ENCODE results near the gene SAMMSON.
A peak's percentile ranks its signal among the peaks of the same experiment; 100 is the strongest.

The SAMMSON gene

DNA sequence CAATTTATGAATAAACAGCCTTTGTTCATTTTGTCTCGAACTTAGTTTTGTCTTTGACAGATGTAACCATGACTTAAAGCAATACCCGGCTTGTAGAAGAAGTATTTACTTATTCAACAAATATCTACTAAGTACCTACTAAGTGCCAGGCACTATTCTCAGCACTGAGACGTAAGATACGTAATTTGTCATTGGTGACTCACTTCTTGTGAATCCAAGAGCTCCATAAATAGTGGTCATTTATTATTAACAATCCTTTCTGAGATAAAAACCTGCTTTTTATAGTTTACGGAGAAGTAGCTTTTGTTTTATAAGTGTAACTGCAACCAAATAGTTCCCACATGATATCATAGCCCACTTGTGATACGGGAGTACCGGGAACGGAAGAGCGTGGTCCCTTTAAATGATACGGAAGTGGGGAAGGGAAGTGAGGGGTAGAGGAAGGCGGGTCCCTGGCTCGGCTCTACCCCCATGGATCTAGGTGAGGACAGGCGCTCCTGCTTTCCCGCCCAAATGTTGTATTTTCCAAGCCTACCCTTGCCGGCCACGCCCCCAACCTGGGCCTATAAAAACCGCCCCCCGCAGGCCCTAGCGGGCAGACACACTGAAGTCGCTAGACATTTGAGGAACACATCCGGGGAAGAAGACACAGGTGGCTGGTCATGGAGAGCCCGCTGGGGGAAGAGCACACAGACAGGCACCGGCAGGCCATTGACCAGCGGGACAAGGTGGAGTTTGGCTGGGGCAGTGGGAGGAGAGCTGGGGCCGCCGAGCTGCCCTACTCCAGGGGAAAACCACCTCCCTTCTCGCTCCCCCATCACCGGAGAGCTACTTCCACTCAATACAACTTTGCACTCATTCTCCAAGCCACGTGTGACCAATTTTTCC, at the start of gene SAMMSON:
SAMMSON (plus strand) TSS at position 594 of the 888 bp plus-strand sequence.
- DNase-seq (ENCODE audit: low read depth) = peak; percentile 37

DNA sequence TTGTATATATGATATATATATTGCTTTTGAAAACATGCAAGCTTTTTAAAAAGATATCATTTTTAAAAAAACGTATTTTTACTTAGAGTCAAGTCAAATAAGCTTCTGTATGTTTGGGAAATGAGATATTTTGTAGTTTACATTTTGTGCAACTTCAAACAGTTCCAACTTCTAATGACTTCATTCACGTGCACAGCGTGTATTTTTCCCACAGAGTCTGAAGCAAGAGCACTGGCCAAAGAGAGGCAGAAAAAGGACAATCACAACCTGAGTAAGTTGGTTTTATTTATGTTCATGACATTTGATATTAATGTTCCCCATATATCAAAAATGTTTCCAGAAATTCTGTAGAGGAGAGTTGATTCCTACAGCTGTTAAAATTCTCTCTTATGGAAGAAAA, 47.9 kb upstream of the SAMMSON start:
- no peak for DNase-seq (ENCODE audit: low read depth)

DNA sequence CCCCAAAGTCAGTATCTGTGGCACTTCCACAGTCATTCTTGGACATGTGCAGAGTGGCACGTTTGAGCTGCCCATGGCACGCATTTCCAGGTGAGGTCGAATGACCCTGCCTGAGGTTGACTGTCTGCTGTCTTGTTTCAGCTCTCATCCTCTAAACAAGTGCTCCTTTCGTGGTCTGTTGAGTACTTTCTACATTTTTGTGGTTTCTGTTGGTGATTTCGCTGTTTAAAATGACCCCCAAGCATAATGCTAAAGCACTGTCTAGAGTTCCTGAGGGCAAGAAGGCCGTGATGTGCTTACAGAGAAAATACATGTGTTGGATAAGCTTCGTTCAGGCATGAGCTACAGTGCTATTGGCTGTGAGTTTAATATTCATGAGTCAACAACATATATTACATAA, 40.0 kb upstream of the SAMMSON start:
- no peak for DNase-seq (ENCODE audit: low read depth)

DNA sequence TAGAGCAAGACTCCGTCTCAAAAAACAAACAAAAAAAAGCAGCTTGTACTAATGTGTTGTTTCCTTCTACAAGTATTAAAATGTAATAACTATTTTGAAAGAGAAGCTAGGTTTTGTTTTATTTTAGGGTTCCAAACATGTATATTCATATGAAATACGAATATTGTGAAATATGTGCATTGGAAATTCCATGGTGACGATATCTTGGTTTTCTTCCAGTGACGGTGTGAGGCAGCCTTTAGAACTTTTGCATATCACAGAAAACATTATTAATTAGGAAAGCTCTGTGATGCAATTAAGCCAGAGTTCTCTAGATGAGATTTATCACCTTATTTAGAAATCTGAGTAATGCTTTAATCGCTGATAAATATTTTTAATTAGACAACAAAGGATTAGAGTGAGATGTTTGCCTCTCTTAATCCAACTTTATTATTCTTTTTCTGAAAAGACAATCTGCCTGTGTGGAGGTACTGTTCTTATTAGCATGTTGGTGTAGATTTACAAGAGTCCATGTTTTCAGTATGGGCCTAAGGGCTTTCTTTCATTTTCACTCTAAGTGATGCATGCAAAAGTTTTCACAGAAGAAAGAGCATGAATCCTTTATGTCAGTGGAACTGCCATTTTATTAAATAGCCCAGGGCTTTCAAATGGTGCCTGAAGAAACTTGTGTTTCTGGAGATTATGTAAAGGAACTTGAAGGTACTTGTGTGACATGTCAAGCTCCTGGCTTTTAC, 37.7 kb upstream of the SAMMSON start:
- no peak for DNase-seq (ENCODE audit: low read depth)

DNA sequence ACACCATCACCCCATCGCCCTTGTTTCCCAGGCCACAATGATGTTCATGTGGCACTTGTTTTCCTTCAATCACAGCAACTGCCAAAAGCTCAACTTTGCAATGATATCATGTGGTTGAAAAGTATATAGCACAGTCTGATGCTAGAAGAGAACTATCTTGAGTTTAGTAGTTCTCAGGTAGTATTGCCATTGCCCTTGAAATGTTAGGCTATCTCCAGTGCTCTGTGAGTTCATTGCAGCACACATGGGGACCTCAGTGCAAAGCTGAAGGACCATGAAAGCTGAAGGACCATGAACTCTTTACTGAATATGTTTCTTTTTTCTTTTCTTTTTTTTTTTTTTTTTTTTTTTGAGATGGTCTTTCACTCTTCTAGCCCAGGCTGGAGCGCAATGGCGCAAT, 35.9 kb upstream of the SAMMSON start:
- no peak for DNase-seq (ENCODE audit: low read depth)

DNA sequence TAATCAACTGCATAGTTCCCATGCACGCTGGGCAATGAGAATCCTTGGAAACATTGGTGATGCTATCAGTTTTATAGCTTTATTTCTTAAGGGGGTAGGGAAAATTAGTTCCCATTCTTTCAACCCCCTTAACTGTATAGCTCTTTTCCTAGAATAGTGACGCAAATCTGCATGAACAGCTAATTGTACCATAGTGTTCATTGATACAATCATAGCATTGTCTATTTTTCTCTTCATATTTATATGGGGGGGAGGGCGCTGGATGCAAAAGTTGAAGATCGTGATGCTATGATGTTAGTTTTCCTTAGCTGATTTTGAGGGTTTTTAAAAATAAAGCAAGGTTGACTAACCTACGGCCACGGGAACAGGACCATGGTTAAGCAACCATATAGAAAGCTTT, 32.4 kb upstream of the SAMMSON start:
- no peak for DNase-seq (ENCODE audit: low read depth)

DNA sequence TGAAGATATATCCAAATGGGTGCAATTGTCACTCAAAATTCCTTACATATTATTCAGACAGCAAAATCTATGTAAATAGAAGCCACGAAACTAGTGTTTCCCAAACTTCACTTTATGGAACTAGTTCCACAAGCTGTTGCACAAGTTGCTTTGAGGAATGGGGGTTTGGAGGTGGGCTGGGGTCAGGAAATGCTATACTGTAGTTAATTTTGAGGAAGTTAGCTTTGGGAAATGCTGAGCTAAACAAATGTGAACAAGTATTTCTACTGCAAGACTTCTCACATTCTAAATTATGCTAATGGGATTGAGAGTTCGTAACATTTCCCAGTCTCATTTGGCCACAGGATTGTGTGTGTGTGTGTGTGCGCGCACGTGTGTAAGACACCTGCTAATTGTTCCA, 28.7 kb upstream of the SAMMSON start:
- DNase-seq (ENCODE audit: low read depth) = no peak

DNA sequence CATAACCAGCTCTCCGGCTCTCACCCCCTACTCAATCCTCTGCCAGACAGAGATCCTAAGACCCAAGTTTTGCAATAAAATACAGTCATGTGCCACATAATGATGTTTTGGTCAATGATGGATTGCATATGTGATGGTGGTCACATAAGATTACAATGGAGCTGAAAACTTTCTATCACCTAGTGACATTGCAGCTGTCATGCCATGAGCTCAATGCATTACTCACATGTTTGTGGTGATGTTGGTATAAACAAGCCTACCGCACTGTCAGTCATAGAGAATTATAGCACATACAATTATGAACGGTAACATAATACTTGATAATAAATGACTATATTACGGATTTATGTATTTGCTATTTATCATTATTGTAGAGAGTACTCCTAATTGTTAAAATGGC, 26.9 kb upstream of the SAMMSON start:
- no peak for DNase-seq (ENCODE audit: low read depth)

DNA sequence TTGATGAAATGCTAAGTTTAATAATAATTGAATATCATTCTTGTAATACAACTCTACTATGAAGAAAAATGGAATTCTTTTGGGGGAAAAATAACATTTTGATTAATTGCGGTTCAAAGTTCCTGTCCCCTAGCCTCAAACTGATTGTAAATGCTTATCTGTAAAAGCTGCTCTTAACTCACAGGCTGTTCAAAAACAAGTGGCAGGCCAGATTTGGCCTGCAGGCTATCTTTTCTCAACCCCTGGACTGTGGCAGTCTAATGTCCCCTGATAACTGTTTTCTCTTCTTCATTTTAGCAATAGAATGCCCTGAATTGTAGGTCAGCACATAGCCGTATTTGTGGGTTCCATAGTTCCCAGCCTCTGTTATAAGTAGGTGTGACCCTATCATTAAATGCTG, 23.5 kb upstream of the SAMMSON start:
- no peak for DNase-seq (ENCODE audit: low read depth)

DNA sequence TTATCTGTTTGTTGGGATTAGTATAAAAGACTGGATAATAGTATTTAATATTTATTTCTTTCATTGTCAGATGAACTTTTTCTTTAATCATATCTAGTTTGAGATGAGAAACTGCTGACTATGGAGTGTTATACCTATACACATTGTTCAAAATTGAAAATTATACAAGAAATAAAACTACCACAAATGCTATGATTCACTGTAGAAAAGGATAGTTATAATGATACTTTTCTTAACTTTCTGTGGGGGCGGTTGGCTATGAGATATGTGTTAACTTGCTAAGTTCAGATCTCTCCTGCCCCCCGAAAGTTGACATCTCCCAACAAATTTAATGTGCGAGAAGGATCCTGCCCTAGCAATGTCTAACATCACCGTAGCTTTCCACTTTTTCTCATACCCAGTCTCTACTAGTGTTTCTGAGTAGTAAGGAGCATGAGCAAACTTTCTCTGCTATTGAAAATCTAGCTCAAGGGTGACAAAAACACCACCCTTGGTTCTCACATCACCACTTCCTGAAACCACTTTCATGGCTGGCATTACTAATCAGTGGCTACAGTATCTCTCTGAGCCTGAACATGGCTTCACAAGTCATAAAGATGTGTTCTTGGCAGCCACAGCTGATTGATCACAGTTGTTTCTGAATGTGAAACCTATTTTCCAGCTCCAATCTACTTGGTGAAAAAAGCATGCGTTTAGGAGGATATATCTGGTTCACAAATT, 15.8 kb upstream of the SAMMSON start:
- no peak for DNase-seq (ENCODE audit: low read depth)

DNA sequence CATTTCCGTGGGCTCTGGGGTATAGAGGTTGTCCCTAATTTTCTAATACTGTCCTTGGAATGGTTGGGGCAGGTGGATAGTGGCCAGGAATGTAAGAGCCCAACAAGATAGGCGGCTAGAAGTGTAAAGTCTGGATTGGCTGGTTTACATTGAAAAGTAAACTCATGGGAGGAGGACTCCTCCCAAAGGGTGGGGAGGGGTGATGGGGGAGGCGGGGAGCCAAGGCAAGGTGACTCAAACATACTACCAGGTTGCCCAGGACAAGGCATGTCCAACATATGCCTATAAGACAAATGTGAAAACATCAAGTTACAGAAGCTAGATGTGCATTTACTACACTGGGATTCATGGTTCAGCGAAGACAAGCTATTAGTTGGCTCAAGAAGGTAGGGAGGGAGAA, 14.3 kb upstream of the SAMMSON start:
- no peak for DNase-seq (ENCODE audit: low read depth)

DNA sequence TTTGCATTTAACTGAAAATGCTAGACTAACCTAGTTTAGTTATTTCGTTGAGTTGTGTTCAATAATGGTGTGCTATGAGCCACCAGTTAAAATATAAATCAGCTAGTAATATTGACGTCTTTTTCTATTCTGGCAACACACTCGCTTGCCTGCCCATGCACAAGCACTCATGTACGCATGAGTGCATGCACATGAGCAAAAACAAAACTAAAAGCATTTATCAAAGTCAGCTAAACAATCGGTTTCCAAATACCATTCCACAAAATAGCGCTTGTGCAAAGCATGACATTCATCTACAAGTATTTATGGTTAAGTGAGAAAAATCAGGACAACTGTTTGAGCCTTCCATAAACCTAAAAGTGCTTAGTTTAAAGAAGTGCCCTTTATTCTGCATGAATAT, 13.1 kb upstream of the SAMMSON start:
- DNase-seq (ENCODE audit: low read depth) = no peak

DNA sequence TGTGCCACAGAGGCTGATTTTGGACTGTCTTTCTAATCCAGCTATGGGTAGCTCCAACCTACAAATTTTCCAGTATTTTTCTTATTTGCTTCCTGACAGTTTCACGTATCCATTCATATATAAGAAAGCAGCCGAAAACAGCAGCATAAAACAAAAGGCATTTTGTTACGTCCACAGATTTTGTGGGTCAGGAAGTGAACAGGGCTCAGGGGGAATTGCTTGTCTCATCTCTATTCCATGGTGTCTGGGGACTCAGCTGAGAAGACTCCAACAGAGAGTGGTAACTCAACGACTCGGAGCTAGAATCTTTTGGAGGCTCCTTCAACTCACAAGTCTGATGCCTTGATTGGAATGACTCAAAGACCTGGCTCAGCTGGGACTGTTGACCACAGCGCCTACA, 11.7 kb upstream of the SAMMSON start:
- DNase-seq (ENCODE audit: low read depth) = no peak

DNA sequence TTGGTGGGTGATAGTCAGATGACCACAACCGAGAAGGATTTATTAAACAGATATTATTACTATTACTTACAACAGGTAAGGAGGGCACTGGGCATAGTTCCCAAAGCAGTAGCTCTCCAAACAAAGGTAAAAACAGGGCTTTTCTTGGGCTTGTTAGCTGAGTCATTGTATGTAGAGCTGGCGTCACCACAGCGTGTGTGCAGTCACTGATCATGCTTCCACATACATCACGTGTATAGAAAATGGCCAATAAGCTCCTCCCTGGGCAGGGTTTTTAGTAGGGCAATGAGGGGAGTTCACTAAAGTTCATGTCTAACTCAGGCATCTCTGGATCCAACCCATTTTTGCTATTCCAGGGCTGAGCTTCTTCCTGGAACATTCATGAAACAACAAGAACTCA, 5.8 kb upstream of the SAMMSON start:
- no peak for DNase-seq (ENCODE audit: low read depth)

DNA sequence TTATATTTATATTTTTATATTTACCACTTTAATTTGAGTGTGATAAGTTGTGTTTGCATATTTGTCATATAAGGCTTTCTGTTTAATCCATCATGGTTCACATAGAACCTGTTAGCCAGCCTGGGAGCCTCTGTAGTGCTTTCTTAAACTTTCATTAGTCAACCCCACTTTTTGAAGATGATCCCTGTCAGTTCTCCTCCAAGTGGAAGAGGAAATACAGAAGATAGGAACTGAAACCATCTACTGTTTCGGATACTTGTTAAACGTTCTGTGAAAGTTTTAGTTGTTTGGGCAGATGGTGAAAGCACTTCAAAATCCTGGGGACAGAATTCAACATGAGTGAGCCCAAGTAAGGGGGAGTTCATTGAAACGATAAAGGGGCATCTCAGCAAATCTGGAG, 4.6 kb upstream of the SAMMSON start:
- DNase-seq (ENCODE audit: low read depth) = no peak

DNA sequence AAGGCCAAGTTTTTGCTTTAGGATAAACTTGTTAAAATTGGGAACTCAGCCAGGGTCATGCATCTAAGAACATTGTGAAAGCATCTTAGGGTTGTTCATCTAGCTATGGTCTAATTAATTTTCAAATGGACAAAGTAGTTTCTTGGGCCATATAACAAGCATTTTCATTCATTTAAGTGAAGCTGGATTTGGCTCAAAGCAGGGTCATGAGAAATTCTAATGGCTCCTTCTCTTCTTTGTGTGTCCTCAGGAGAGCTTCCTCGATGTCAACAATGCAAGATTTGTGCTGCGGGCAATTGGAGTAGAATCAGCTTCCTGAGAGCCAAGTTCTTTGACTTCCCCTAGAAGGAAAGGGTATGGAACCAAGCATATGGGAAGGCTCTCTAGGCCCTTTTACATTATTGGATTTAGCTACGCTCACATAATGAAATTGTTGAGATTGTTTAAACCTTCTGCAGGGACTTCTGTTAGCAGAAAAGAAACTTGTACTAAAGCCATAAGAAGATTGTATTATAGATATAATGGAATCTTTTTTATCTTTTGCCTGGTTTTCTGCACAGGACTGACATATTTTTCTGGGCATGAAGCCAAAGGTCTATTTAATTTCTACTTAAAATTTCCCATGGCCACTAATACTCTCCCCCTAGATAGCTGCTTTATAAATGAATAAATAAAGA, 1.8 kb upstream of the SAMMSON start:
- DNase-seq (ENCODE audit: low read depth) = no peak

DNA sequence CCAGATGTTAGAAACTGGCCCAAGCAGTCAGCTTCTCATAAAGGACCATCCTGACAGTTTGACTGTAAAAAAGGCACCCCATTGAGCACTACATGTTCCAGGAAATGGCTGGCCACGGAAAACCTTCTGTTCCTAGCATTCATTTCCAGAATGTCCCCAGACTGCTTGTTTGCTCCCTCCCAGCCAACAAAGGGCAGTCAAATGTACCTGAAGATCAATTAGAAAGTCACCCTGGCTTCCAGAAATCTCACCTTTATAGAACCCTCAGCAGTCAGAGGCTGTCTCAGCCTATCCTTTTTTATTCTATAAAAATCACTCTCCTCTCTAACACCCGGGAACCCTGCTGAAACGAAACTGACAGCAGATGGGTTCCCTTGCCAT, 784 bp upstream of the SAMMSON start:
- DNase-seq (ENCODE audit: low read depth) = peak; percentile 5

DNA sequence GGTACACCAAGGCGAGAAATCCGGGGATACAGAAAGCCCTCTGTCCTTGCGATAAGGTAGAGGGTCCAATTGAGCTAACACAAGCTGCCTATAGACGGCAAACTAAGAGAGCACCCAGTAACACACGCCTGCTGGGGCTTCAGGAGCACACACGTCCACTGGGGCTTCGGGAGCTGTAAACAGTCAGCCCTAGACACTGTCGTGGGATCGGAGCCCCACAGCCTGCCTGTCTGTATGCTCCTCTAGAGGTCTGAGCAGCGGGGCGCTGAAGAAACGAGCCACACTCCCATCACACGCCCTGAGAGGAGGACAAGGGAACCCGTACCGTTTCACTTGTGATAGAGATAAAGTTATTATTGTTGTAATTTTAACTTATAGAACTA, 486 bp downstream of the SAMMSON start:
- DNase-seq (ENCODE audit: low read depth) = no peak

DNA sequence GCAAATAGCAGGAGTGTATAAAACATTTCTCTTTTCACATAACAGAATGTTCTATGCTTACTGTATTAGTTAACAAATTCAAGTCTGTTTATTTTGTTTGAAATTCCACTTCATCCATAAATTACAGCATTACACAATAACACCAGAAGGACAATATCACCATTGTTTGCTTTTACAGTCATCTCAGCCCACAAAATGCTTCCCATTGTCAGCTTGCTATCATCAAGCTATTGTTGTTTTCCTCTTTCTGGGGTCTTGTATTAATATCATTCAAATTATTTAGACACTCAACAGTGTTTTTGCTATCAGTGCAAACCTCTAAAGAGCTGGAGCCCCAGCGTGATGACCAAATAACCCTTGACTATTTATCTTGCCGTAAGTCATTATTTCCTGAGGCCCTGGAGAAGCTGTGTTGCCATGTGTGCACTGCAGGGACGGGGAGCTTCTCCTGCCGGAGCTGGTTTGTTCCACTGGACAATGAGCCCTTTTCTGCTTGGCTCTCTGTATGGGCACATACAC, 1.1 kb downstream of the SAMMSON start:
- no peak for DNase-seq (ENCODE audit: low read depth)

DNA sequence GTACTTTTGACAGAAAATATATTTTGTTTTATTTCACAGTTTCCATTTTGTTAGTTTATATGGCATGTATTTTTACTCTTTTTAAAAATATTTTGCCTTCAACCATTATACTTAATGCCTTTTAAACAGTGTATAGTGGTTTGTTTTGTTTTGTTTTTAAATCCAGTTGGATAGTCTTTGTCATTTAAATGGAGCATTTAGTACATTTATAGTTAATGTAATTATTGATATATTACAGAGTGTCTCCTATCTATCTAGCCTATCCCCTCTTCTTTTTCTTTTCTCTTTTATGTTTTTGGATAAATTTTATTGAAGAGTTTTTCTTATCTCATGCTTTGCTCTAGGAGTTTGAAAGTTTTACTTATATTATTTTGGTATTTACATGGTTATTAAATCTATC, 3.6 kb downstream of the SAMMSON start:
- DNase-seq (ENCODE audit: low read depth) = no peak

DNA sequence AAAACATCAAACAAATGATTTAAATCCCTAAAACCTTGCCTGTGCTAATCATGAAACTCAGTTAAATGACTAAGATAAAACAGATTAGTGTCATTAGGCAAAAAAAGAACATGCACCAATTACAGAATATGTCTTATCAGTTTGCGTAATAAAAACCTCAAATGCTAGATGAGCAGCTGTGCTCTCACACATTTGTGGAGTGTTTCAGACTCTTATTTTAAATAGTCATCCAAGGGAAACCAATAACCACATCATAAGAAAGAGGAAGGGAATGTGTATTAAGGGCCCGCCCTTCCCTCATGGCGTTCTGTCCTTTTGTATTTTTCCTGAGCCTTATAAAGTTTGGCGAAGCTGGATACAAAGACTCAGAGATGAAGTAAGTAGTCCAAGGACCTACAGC, 6.6 kb downstream of the SAMMSON start:
- no peak for DNase-seq (ENCODE audit: low read depth)

DNA sequence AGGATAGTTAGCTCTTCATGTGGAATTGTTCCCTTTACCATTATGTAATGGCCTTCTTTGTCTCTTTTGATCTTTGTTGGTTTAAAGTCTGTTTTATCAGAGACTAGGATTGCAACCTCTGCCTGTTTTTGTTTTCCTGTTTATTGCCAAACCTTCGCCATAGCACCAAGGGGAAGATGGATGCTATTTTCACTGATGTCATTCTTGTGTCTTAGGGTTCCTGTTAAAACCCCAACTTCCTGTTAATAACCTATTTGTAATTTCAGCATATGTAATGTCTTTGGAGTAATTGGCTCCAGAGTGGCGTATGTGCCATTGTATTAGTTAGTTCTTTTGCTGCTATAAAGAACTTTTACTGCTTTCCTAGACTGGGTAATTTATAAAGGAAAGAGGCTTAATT, 10.8 kb downstream of the SAMMSON start:
- no peak for DNase-seq (ENCODE audit: low read depth)

Measured in ELR (cell line).